HT-29 (cell line): ENCODE measurements around the gene SPNS3. TPM values are rescaled to one million over a fixed set of nuclear protein-coding genes. Genes with fewer than 3 reads are reported as not detected.
A peak's percentile ranks its signal among the peaks of the same experiment; 100 is the strongest.

Source experiments
- DNase-seq: peaks from one replicate; pipeline ENCODE4 v3.0.0-alpha.2; 2015; ENCODE audit warnings: low spot score
- total RNA-seq: library from RNA; depleted of rRNA; stranded (reverse); fragments of >200 nt; shearing (Covaris generic); gene quantifications from 2 replicates; pipeline ENCODE4 v1.2.3, GENCODE V29; 2014

SPNS3 gene
- total RNA-seq, 1 experiment from 2014 or later: 4.7 TPM

DNA sequence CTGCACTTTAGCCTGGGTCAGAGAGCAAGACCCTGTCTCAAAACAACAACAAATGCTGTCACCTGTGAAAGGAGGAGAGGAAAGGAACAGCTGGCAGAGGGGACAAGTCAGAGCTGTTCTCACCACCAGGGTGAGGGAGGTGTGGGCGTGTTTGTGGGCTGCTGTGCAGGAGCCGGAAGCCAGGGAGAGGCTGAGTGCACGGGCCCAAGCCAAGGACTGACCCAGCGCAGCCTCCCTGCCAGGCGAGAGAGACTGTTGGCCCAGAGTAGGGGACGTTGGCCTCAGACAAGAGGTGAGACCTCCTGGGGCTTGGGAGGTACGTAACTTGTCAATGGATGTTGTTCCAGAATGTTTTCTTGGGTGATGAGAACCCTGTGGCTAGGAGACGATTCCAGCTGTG lies 75.7 kb downstream of the SPNS3 start:
- no peak for DNase-seq

DNA sequence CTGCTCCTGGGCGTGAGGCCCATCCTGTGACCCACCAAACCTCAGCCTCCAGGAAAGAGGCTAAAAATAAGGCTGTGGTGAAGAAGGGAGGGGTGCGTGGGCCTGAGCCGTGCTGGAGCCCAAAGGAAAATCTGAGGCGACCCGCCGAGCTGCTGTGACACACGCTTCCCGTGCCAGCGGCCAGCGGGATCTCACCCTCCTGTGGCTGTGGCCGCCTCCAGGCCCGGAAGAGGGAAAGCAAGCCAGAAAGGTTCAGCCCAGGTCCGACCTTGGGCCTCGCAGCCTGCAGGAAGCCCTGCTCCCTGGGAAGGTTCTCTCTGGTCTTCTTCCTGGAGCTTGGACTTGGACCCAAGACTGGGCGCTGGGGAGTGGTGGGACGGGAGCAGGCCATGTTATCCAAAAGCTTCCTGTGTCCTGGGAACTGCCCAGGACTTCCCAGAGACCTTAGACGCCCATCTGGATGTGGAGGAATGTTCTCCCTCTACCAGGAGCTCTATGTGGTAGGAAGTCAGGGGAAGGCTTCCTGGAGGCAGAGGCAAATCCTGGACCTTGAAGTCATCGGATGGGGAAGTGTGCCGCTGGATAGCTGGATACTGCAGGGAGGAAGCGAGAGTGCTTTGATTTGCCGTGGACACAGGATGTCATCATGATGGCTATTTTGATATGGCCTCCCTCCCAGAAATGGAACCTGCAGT lies 76.3 kb downstream of the SPNS3 start:
- DNase-seq: no peak

DNA sequence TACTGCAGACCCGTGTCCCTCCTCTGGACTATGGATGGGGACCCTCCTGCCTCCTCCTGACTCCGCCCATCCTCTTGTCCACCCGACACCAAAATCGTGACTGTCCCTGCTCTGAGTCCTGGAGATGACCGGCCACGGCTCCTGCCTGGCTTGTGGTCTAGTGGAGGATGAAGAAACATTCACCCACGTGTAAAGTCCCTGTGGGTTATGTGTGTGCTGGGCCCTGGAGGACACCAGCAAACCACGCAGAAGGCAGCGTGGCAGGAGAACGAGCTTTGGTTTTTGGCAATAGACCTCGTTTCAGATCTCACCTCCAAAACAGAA lies 76.8 kb downstream of the SPNS3 start:
- no peak for DNase-seq

DNA sequence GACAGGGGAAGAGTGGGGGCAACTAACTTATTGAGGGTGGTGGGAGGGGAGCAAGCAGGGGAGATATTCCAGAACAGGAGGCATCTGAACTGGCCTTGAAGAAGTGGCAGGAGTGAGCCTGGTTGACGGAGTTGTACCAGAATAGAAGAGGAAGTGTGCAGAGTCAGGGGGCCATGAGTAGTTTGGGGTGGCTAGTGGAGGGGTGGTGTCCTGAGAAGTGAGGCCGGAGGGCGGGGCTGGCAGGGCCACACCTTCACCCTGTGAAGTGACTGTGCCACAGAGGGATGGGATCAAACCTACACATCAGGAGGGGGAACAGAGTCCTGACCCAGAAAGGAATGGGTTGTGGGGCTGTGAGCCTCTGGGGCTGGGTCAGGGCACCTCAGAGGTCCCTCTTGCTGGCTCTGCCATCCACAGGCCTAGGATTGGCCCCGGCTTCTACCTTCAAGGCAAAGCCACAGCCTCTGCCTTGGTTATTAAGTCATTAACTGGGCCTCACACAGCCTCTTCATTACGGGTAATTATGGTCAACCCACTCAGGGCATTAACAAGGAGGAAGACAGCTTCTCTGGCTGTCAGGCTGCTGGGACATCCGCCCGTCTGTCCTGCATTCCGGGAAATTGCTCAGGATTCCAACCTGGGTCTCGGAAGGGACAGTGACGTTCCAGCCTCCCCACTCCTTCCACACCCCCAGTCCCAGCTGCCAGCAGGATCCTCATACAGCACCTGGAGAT lies 77.6 kb downstream of the SPNS3 start:
- no peak for DNase-seq

DNA sequence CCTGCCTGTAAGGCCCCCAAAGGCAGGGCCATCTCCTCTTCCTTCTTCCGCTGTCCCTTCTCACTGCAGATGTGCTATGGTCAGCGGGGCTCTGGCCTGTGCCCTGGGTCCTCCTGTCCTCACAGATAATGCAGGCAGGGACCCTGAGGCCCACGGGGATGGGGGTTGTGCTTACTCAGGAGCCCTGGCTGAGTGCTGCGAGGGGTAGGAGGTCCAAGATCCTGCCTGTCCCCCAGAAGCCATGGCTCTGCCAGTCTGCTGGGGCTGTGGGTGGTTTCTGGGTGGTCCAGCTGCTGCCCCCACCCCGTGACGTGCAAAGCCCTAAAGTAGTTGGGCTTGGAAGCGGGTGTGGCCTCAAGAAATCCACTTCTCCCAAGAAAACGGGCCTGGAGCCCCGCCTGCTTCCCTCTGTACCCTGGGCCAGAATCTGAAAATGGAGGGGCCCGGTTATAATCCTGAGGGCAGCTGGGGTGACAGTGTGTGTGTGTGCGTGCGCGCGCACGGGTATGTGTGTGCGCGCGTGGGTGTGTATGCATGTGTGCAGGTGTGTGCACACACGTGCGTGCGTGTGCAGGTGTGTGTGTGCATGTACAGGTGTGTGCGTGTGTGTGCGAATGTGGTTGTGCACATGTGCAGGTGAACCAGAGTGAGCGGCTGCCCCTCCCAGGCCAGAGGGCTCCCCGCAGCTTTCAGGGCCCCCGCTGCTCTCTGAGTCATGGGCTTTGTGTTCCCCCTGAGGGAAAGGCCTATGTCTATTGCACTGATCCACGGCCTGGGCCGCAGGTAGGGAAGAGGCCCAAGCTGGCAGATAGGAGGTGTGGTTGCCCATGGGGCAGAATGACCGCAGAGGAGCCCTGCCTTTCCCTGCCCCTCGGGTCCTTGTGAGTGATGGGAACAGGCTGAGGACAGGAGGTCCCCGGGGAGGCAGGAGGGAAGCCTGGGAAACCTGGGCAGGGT lies 78.7 kb downstream of the SPNS3 start:
- DNase-seq: no peak

DNA sequence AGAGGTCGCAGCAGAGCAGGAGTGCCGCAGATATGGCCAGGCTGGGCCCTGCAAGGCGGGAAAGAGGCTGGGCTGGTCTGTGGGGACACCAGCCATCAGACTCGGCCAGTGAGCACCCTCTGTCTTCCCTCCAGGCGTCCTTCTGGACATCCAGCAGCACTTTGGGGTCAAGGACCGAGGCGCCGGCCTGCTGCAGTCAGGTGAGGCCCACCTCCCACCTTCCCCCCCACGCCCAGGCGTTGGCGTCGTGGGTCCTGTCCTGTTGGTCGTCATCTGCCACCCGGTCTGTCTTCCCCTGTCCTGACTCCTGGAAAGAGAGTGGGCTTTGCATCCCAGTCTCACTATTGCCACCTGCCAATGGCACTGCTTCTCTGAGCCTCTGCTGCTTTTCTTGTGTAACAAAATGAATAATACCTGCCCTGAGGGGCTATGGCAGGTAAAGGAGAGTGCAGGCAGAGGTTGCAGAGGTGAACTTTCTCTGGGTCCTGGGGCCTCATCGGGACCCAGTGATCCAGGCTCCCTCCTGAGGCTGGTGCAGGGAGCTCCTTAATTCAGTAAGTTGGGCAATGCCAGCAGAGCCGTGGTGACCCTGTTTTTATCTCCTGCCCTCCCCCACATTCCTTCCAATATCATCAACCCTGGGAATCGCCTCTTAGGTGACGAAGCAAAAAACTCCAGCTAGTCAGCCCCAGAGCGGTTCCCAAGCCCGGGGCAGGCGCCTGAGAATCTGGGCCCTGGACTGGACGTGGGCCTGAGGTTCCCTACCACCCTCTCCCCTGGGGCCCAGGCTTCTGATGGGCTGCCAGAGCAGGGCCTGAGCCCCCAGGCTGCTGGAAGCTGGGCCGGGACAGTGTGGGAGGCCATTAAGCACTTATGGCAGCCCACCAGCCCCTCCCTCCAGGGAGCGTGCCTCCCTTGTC lies 79.6 kb downstream of the SPNS3 start:
- no peak for DNase-seq

DNA sequence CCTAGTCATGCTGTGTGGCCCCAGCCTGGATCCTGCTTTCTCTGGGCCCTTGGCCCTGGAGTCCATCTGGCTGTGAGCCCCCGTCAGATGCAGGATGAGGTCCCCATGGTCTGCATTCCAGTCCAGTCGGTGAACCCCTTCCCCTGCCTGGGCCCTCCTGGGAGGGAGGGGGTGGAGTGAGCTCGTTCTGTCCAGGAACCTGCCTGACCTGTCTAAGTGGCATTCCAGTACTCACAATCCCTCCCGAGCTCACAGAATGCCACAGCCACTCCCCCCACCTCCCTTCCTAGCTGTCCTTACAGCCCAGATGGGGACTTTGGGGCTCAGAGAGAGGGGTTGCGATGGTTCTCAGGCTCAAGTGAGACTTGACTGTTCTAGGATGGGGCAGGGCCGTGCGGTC lies 80.5 kb downstream of the SPNS3 start:
- DNase-seq: peak; percentile 78

DNA sequence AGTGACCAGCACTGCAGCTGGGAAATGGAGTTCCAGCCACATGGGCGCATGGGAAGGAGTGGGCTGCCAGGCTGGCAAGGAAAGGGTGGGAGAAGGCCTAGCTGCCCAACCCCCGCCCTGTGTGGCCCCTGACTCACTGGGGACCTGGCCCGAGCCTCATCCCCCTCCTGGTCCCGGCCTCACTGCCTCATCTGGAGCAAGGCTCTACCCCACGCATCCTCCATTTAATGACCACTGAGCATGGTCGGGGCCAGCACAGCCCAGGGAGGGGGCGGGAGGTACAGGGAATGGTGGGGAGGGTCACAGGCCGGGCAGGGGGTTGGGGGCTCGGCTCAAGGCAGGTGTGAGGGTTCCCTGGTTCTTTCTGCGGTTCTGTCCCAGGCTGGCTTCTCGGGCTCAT lies 81.0 kb downstream of the SPNS3 start:
- DNase-seq: no peak

DNA sequence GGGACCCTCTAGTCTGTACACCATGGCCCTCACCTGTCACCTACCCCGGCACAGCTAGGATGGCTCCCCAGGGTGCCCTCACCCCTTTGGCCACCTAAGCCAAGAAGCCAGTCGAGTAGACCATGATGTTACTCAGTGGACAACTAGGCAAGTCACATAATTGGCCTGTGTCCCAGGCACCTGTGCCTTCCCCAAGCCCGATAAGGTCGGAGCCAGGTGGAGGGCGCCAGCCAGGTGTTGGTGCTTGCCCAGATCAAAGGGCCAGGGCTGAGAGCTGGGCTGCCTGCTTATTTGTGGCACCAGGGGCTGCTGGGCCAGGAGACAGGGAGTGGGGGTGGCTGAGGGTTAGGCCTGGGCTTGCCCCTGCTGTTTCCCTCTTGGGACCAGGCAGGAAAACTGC lies 81.8 kb downstream of the SPNS3 start:
- no peak for DNase-seq

DNA sequence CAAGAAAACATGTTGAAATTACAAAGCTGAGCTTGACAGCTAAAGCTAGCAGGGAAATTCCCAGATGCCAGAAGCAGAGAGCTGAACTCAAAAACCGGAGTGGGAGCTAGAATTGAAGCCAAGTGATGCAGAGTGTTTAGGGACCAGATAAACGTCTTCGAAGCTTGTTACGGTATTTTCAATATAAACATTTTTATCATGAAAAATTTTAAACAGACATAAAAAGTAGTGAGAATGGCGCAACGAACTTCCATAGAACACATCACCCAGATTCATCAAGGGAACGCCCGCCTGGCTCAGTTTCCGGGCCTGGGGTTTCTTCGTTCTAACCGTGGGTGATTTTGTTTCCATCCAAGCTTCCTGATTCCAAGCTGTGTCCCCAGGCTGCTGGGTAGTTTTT lies 83.0 kb downstream of the SPNS3 start:
- DNase-seq: no peak

DNA sequence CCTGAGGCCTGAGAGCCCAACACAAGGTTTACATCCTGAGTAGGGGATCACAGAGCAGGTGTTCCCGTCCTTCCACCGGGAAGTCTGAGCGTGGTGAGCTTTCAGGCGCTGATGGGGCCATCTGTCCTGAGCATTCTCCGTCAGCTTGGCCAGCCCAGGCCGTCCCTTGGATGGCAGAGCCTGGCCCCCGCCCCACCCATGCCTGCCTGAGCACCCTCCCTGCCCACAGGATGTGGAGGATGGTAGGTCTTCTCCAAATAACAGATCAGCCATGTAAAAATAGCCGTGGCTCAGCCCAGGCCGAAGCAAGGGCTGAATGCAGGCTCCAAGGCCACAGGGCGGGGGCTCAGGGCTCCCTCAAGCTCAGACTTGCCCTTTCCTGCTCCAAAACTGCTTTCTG lies 85.2 kb downstream of the SPNS3 start:
- DNase-seq: no peak

DNA sequence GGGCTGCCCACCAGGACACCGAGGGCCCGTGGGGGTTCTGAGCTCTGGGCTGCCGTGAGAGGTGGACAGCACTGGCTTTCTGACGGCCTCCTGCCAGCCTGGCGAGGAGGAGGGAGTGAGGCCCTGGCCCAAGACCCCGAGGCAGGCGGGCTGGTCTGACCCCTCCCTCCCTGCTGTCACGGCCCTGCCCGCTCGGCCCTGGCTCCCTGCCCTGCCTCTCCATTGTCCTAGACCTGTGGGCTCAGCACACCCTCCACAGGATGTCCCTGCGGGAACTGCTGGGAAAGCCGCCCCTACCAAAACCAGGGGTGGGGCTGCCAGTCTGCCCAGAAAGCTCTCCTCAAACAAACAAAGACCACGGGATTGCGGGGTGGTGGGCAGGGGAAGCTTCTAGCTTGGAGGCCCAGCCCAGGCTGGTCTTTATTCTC lies 85.6 kb downstream of the SPNS3 start:
- no peak for DNase-seq

DNA sequence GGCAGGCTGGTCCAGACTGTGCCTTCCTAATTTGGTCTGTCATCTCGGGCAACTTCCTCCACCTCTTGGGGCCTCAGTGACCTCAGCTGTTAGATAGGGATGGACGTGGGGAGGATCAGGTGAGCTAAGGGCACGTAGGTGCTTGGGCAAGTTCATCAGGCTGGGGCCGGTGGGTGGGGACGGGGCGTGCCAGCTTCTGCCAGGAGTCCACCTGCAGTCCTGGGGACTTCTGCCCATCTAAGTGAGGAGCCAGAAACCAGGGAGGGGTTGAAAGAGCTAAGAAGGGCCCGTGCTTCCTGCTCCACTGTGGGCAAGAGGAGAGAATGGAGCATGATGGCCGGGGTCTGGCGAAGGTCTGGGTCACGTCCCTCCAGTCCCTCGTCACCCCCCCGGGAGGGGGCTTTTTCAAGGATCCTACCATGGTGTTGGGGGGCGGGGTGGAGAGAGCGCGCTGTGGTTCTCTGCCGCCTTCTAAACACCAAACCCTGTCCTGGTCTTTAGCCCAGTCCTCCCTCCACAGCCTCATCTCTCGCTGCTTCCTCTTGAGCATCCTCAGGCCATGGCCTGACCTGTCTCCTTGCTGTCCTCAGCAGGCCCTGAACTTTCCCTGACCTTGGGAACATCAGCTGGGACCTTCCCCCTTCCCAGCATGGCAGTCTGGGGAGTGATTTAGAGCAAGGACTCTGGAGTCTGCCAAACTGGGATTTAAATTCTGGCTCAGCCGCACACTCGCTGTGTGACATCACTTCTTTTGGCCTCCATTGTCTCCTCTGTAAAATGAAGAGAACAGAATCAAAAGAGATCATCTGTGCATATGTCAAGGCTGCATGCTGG lies 86.5 kb downstream of the SPNS3 start:
- DNase-seq: no peak

DNA sequence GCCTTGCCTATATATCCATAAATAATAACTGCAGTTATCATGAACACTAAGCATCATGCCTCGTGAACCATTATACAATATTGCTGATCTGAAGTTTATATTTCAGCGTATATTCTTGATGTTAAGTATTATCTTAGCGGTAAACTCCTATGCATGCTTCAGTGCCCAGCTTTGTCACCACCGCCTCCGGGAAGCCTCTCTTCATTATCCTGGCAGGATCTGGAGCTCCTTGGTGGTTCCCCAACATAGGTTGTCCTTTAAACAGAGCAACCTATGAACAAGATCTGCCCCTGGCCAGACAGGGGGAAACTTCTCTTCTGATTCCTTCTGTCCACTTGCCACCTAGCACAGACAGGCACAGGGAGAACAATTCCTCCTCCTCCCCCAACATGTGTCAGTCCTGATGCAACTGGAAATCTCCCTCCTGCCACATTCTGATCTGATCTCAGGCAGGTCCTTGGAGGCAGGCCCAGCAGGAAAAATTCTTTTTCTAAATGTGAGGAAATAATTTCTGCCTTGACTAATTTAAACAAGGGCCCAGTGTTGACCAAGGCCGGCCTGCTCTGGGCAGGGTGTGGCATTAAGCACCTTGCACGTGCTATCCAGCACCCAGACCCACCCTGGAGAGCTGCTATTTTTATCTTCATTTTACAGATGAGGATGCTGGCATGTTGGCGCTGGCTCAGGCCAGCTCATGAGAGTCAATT lies 87.3 kb downstream of the SPNS3 start:
- DNase-seq: peak; percentile 29

DNA sequence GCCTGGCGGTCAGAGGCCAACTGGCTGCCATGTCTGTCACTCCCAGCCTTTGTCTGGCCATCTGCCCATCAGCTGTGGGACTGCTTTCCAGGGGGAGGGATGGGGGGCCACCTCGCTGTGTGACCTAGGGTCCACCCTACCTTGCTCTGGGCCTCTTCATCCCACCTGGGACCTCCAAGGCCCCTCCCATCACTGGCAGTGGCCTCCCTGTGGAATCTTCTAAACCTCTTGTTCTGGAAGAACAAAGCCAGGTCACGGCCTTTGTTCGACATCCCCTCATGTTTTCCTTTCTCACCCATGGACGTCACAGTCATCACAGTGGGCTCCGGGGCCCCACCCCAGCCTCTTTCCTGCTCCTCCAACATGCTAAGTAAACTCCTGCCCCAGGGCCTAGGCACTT lies 88.9 kb downstream of the SPNS3 start:
- no peak for DNase-seq

DNA sequence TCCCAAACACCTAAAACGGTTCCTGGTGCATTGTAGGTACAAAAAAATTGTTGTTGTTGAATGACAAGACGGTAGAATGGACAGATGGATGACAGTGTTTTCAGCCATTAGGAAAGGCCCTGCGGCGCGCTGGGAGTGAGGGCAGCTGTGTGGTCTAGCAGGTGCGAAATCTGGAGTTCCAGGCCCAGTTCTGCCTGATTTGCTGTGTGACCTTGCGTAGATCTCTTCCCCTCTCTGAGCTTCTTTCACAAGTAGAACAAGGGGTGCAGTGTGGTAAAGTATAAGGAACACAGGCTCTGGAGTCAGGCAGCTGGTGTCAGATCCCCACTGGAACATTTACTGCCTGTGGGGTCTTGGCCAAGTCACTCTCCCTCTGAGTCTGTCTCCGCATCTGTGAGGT lies 90.2 kb downstream of the SPNS3 start:
- no peak for DNase-seq

DNA sequence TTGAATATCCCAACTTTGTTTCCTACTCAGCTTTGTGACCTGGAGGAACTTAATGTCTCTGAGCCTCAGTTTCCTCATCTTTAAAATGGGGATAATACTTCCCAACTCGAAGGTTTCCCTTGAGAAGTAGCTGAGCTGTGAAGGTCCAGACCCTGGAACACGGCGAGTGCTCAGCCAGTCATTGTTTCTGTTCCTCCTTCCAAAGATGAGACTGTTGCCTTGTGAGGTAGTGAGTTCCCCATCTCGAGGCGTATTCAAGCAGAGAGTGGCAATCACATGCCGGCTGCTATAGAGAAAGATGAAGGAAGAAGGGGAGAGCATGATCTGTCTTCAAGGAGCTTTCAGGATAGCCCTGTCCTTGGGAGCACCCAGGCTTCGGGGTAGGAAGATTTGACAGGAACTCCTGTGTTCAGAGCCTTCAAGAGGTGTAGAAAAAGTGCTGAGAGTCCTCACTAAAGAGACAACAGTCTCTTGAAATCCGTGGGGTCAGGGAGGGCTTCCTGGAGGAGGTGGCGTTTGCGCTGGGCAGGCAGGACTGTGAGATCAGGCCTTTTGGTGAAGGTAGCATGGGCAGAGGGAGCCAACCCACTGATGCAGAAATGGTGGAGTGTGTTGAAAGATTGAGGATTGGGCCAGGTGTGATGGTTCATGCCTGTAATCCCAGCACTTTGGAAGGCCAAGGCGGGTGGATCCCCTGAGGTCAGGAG lies 92.1 kb downstream of the SPNS3 start:
- no peak for DNase-seq

DNA sequence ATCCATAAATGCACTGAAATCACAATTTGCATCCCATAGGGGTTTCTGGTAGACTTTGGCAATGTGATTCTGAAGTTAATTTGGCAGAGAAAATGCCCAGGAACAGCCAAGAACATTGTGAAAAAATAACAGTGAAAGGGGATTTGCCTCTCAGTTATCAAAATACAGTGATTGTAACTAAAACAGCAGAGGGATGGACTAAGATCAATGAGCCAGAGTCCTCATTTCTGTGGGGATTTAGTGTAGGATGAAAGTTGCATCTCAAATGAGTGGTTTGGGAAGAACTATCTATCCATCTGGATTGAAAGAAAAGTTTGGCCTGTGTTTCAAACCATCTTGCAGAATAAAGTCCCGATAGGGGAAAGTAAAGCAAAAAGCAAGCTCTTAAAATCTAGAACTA lies 93.4 kb downstream of the SPNS3 start:
- DNase-seq: no peak

DNA sequence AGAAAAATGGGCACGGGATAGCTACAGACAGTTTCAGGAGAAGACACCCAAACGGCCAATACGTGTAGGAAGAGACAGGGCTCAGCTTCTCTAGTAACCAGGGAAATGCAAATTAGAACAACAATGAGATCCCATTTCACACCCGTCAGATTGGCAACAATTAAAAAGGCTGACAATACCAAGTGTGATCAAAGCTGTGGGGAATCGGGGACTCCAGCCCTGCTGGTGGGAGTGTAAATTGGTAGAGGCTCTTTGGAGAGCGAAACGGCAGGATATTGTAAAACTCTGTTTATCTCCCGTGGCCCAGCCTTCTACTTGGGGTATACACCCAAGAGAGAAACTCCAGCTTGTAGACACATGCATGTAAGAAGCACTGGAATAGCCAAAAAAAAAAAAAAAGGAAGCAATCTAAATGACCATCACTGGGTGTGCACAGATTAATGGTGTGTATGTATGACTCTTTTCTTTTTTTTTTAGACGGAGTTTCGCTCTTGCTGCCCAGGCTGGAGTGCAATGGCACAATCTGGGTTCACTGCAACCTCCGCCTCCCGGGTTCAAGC lies 93.9 kb downstream of the SPNS3 start:
- no peak for DNase-seq
